Keratinocyte (primary cell): Measurements from ENCODE around the gene GZMM. TPM values are rescaled to one million over a fixed set of nuclear protein-coding genes. Genes with fewer than 3 reads are reported as not detected.
"Not testable (repeated sequence)": the region's sequence is repeated elsewhere in the genome, so short reads cannot be mapped to it uniquely, and the experiment has no call there.

Experiments
- DNase-seq: peaks from one replicate; pipeline ENCODE4 v3.0.0-alpha.2; 2011; ENCODE audit warnings: low read depth, missing footprints, low spot score
- FAIRE-seq: peaks from 2 replicates; lab custom pipeline; 2011; peaks lifted over from hg19 to GRCh38; lab: Jason Lieb, UNC
- H2AFZ ChIP-seq: 2 replicates; pipeline ENCODE4 v1.6.0; 2012; ENCODE audit warnings: low read length, control low read depth, inconsistent platforms; ENCODE audit not compliant: control insufficient read depth
- H3K27ac ChIP-seq: 2 replicates; pipeline ENCODE4 v1.5.1; 2011; ENCODE audit warnings: low read length; ENCODE audit not compliant: control insufficient read depth, insufficient read depth
- H3K27me3 ChIP-seq: 3 replicates; pipeline ENCODE4 v1.6.0; 2011; ENCODE audit warnings: low read length; ENCODE audit not compliant: control insufficient read depth, insufficient read depth; ENCODE audit errors: extremely low read depth
- H3K36me3 ChIP-seq, 2 experiments: 2 replicates in 1 of 2; 3 replicates in 1 of 2; pipeline ENCODE4 v1.5.1; 2011; ENCODE audit warnings: low read length in 2 of 2, mild to moderate bottlenecking in 1 of 2; ENCODE audit not compliant: control insufficient read depth in 2 of 2, insufficient read depth in 2 of 2; ENCODE audit errors: extremely low read depth in 1 of 2
- H3K4me1 ChIP-seq: 3 replicates; pipeline ENCODE4 v1.5.1; 2011; ENCODE audit warnings: low read length; ENCODE audit not compliant: control insufficient read depth, insufficient read depth; ENCODE audit errors: extremely low read depth
- H3K4me2 ChIP-seq: 3 replicates; pipeline ENCODE4 v1.6.0; 2011; ENCODE audit warnings: low read depth, low read length; ENCODE audit not compliant: control insufficient read depth, insufficient read depth; ENCODE audit errors: extremely low read depth
- H3K4me3 ChIP-seq, 3 experiments: fragments of 200-600 bp in 1 of 3; sonication (generic) in 1 of 3; 2 replicates in 2 of 3; 3 replicates in 1 of 3; pipeline ENCODE4 v1.5.1; 2011 to 2016; ENCODE audit warnings: low read length in 3 of 3, mild to moderate bottlenecking in 3 of 3, control low read depth in 2 of 3, inconsistent platforms in 1 of 3, low read depth in 1 of 3, mixed read lengths in 1 of 3, mixed run types in 1 of 3, moderate library complexity in 1 of 3; ENCODE audit not compliant: control insufficient read depth in 2 of 3, insufficient read depth in 2 of 3; ENCODE audit errors: extremely low read depth in 1 of 3
- H3K79me2 ChIP-seq: 2 replicates; pipeline ENCODE4 v1.6.0; 2012; ENCODE audit warnings: low read length; ENCODE audit not compliant: control insufficient read depth, insufficient read depth
- H3K9ac ChIP-seq: 3 replicates; pipeline ENCODE4 v1.6.0; 2011; ENCODE audit warnings: low read length; ENCODE audit not compliant: control insufficient read depth, insufficient read depth; ENCODE audit errors: extremely low read depth
- H3K9me1 ChIP-seq: 3 replicates; pipeline ENCODE4 v1.6.0; 2011; ENCODE audit warnings: low read length; ENCODE audit not compliant: control insufficient read depth, insufficient read depth; ENCODE audit errors: extremely low read depth
- H3K9me3 ChIP-seq: 2 replicates; pipeline ENCODE4 v1.5.1; 2012; ENCODE audit warnings: low read depth, low read length; ENCODE audit not compliant: control insufficient read depth
- H4K20me1 ChIP-seq: 3 replicates; pipeline ENCODE4 v1.6.0; 2011; ENCODE audit warnings: low read length; ENCODE audit not compliant: control insufficient read depth, insufficient read depth; ENCODE audit errors: extremely low read depth
- EZH2 ChIP-seq: IDR thresholded peaks from one replicate; pipeline ENCODE4 v1.6.1; 2012; ENCODE audit warnings: inconsistent platforms, mild to moderate bottlenecking, low read length, moderate library complexity
- dilution Hi-C: fragments of 300-500 bp; cut with MboI; formaldehyde crosslinking; loops from one replicate; pipeline ENCODE4 v1.7.0; 2020; ENCODE audit warnings: low sequenced_read_pairs; ENCODE audit not compliant: extremely low pct_ligation_motif_present
- polyA plus RNA-seq, 5 experiments: library from polyadenylated mRNA; depleted of rRNA in 3 of 5; stranded (reverse) in 3 of 5; stranded (forward) in 1 of 5; unstranded in 1 of 5; fragments of >200 nt; gene quantifications; 1 replicate in 1 of 5; 2 replicates in 3 of 5; 3 replicates in 1 of 5; pipeline versions ENCODE4 v1.2.1 to v1.2.3, GENCODE V29; 2011 to 2012; ENCODE audit warnings: missing spikeins in 2 of 5, low read depth in 1 of 5, low replicate concordance in 1 of 5
- TF ChIP-seq, protein P1 (sequence below), 3 experiments: IDR thresholded peaks in 1 of 3; conservative IDR thresholded peaks in 1 of 3; optimal IDR thresholded peaks in 1 of 3; 2 replicates in 2 of 3; 3 replicates in 1 of 3; pipeline versions ENCODE3 to v1.5.1; 2011; ENCODE audit warnings: low read length in 3 of 3, mild to moderate bottlenecking in 3 of 3, moderate library complexity in 2 of 3, control low read depth in 1 of 3, inconsistent platforms in 1 of 3; ENCODE audit not compliant: insufficient read depth in 2 of 3; ENCODE audit errors: extremely low read depth in 1 of 3

Gene GZMM
- polyA plus RNA-seq, 1 donor (not counting 4 experiments of a cell fraction or from before 2014, with no cell fraction given), result not detected

DNA sequence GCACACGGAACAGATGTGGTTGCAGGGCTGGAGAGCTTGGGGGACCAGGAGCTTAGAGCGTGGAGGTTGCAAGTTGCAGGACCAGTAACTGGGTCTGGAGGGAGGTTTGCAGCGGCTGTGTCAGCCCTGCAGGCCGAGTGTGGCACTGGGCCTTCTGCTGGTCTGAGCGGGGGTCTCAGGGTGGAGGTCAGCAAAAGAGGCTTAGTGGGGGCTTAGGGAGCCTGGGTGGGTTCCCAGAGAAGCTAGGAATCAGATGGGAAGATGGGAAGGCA is 40.1 kb downstream of the GZMM start:
- no peak for DNase-seq
- Histone ChIP-seq H3K27me3 (peaks cover 6% of the 10 kb centered on the region), H3K9me3 (no peaks in the 10 kb centered on the region), H2AFZ (no peak overlapping the region), H3K4me1 (peaks cover 7% of the 10 kb centered on the region), H3K4me3 (no peak overlapping the region), H3K9me1 (no peaks in the 10 kb centered on the region), H3K36me3 (peaks cover 17 to 27% of the 10 kb centered on the region in 2 experiments), H3K27ac (no peak overlapping the region), H3K4me2 (no peak overlapping the region), H3K9ac (no peak overlapping the region), H4K20me1 (peaks cover 36% of the 10 kb centered on the region), H3K79me2 (peaks cover 26% of the 10 kb centered on the region)
- TF ChIP-seq, protein P1, sequence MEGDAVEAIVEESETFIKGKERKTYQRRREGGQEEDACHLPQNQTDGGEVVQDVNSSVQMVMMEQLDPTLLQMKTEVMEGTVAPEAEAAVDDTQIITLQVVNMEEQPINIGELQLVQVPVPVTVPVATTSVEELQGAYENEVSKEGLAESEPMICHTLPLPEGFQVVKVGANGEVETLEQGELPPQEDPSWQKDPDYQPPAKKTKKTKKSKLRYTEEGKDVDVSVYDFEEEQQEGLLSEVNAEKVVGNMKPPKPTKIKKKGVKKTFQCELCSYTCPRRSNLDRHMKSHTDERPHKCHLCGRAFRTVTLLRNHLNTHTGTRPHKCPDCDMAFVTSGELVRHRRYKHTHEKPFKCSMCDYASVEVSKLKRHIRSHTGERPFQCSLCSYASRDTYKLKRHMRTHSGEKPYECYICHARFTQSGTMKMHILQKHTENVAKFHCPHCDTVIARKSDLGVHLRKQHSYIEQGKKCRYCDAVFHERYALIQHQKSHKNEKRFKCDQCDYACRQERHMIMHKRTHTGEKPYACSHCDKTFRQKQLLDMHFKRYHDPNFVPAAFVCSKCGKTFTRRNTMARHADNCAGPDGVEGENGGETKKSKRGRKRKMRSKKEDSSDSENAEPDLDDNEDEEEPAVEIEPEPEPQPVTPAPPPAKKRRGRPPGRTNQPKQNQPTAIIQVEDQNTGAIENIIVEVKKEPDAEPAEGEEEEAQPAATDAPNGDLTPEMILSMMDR (optimal IDR thresholded peaks at IDR 0.05 in 1 of 3, IDR thresholded peaks at IDR 0.05 in 1 of 3, conservative IDR thresholded peaks at IDR 0.05 in 1 of 3; ENCODE audit: extremely low read depth in 1 of 3, insufficient read depth in 2 of 3, low read length in 3 of 3), result no peak
- dilution Hi-C loops, result no loop called here
- no peak for FAIRE-seq

DNA sequence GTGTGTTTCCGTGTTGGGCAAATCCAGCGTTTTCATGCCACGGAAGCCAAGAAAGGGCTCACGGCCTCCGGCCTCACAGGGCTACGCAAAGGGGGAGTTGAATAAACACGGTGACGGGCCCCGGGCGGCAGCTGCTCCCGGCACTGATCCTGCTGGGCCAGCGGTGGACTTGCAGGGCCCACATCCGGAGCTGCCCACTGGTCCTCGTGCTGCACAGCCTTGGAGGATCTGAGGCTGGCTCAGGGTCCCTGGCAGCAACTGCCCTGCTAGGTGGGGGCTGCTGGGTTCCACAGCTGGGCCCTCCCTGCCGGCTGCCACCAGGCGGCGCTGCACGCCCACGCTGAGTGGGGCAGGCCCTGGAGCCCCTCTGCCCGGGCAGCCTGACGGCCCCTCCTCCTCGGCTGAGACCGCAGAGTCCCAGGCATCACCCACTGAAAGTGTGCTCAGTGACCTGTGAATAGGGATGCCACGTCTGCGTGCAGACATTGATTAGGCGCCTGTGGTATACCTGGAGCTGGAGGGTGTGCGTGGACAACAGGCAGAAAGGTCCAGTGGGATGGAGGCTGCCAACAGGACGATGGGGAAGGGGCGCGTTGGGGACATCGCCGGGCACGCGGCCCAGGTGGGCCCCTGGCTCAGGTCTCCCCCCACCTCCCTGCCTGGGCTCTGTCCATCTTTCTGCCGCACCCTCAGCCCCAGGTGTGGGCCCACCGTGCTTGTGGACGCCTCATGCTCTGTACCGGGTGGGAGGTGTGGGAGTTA is 40.6 kb downstream of the GZMM start:
- H3K4me3 ChIP-seq, result no peak overlapping the region
- H3K4me1 ChIP-seq, result peaks cover 8% of the 10 kb centered on the region
- peaks cover 15 to 27% of the 10 kb centered on the region in 2 experiments for H3K36me3 ChIP-seq
- peaks cover 21% of the 10 kb centered on the region for H3K79me2 ChIP-seq
- no peak overlapping the region for H3K27ac ChIP-seq
- dilution Hi-C loops, result no loop called here
- H3K9me3 ChIP-seq, result no peaks in the 10 kb centered on the region
- TF ChIP-seq EZH2, result no peak
- TF ChIP-seq, protein P1 (optimal IDR thresholded peaks at IDR 0.05 in 1 of 3, IDR thresholded peaks at IDR 0.05 in 1 of 3, conservative IDR thresholded peaks at IDR 0.05 in 1 of 3; ENCODE audit: extremely low read depth in 1 of 3, insufficient read depth in 2 of 3, low read length in 3 of 3), result peak; percentile 72 to 95 (median 84)
- H2AFZ ChIP-seq, result no peak overlapping the region
- no peak overlapping the region for H3K4me2 ChIP-seq
- H3K27me3 ChIP-seq, result peaks cover 12% of the 10 kb centered on the region
- DNase-seq, result no peak
- no peak for FAIRE-seq
- H3K9me1 ChIP-seq, result no peaks in the 10 kb centered on the region
- peaks cover 31% of the 10 kb centered on the region for H4K20me1 ChIP-seq
- no peak overlapping the region for H3K9ac ChIP-seq

DNA sequence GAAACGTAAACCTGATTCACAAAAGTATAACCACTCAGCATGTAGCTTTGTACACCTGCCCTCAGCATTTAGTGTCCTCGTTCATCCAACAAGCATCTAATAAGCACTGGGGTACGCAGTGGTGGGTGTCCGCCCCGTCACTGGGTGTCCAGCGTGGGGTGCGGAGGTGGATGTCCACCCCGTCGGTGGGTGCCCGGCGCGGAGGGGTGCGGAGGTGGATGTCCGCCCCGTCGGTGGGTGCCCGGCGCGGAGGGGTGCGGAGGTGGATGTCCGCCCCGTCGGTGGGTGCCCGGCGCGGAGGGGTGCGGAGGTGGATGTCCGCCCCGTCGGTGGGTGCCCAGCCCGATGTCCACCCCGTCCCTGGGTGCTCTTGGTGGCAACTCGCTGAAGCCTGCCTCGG is 41.3 kb downstream of the GZMM start:
- DNase-seq, H3K27ac ChIP-seq, H3K4me1 ChIP-seq, H3K9me1 ChIP-seq, H3K9ac ChIP-seq, dilution Hi-C loops, H3K4me2 ChIP-seq, FAIRE-seq, H3K9me3 ChIP-seq, H2AFZ ChIP-seq, H3K4me3 ChIP-seq: not testable (repeated sequence)
- H3K36me3 ChIP-seq, result peaks cover 10 to 24% of the 10 kb centered on the region in 2 experiments
- peaks cover 14% of the 10 kb centered on the region for H3K79me2 ChIP-seq
- peaks cover 24% of the 10 kb centered on the region for H4K20me1 ChIP-seq
- peaks cover 12% of the 10 kb centered on the region for H3K27me3 ChIP-seq
